Measurements from ENCODE around the gene CCDC170. TPM values are rescaled to one million over a fixed set of nuclear protein-coding genes. Genes with fewer than 3 reads are reported as not detected.

CCDC170 gene
- total and polyA plus RNA-seq, 2 experiments from 2014 or later = 0.03 TPM; not detected in 1

GRCh38 chr6:151546941-151547659 is 53.3 kb downstream of the CCDC170 start:
- Histone ChIP-seq H3K4me1 (ENCODE audit: low read depth) (no peaks in the 10 kb centered on the region), H3K9me3 (ENCODE audit: low read depth) (no peaks in the 10 kb centered on the region), H3K4me3 (no peak overlapping the region), H3K36me3 (no peaks in the 10 kb centered on the region), H3K27me3 (no peaks in the 10 kb centered on the region), H3K27ac (no peak overlapping the region)
- no peak for TF ChIP-seq CTCF (IDR thresholded peaks at IDR 0.05; ENCODE audit: low read depth, low read length)
- no peak for DNase-seq (ENCODE audit: low read depth in 1 of 2, low spot score in 1 of 2)

- no peak for DNase-seq (ENCODE audit: low read depth in 1 of 2, low spot score in 1 of 2)
- no peaks in the 10 kb centered on the region for H3K36me3 ChIP-seq
- H3K4me3 ChIP-seq = no peak overlapping the region
- H3K4me1 ChIP-seq (ENCODE audit: low read depth) = no peaks in the 10 kb centered on the region
- no peak for TF ChIP-seq CTCF (IDR thresholded peaks at IDR 0.05; ENCODE audit: low read depth, low read length)
- H3K27me3 ChIP-seq = no peaks in the 10 kb centered on the region
- no peak overlapping the region for H3K27ac ChIP-seq
- H3K9me3 ChIP-seq (ENCODE audit: low read depth) = no peaks in the 10 kb centered on the region
These were observed 54.4 kb downstream of the CCDC170 start for GRCh38 chr6:151548201-151548600.

- Histone ChIP-seq H3K4me3 (no peak overlapping the region), H3K27me3 (no peaks in the 10 kb centered on the region), H3K4me1 (ENCODE audit: low read depth) (no peaks in the 10 kb centered on the region), H3K27ac (no peak overlapping the region), H3K36me3 (no peaks in the 10 kb centered on the region), H3K9me3 (ENCODE audit: low read depth) (no peaks in the 10 kb centered on the region)
- TF ChIP-seq CTCF (IDR thresholded peaks at IDR 0.05; ENCODE audit: low read depth, low read length) = no peak
- no peak for DNase-seq (ENCODE audit: low read depth in 1 of 2, low spot score in 1 of 2)
These were observed 56.0 kb downstream of the CCDC170 start for GRCh38 chr6:151549790-151550189.

- H3K4me1 ChIP-seq (ENCODE audit: low read depth) = no peaks in the 10 kb centered on the region
- H3K27me3 ChIP-seq = no peaks in the 10 kb centered on the region
- no peak overlapping the region for H3K27ac ChIP-seq
- TF ChIP-seq CTCF (IDR thresholded peaks at IDR 0.05; ENCODE audit: low read depth, low read length) = no peak
- H3K36me3 ChIP-seq = no peaks in the 10 kb centered on the region
- H3K9me3 ChIP-seq (ENCODE audit: low read depth) = no peaks in the 10 kb centered on the region
- no peak overlapping the region for H3K4me3 ChIP-seq
- DNase-seq (ENCODE audit: low read depth in 1 of 2, low spot score in 1 of 2) = no peak
These were observed 56.8 kb downstream of the CCDC170 start for GRCh38 chr6:151550618-151551017.

GRCh38 chr6:151551223-151551857 is 57.5 kb downstream of the CCDC170 start:
- no peak for DNase-seq (ENCODE audit: low read depth in 1 of 2, low spot score in 1 of 2)
- H3K4me3 ChIP-seq = no peak overlapping the region
- no peaks in the 10 kb centered on the region for H3K27me3 ChIP-seq
- no peak overlapping the region for H3K27ac ChIP-seq
- no peaks in the 10 kb centered on the region for H3K9me3 ChIP-seq (ENCODE audit: low read depth)
- no peak for TF ChIP-seq CTCF (IDR thresholded peaks at IDR 0.05; ENCODE audit: low read depth, low read length)
- H3K4me1 ChIP-seq (ENCODE audit: low read depth) = no peaks in the 10 kb centered on the region
- no peaks in the 10 kb centered on the region for H3K36me3 ChIP-seq
